ENCODE results near the gene ST6GALNAC2.

DNA sequence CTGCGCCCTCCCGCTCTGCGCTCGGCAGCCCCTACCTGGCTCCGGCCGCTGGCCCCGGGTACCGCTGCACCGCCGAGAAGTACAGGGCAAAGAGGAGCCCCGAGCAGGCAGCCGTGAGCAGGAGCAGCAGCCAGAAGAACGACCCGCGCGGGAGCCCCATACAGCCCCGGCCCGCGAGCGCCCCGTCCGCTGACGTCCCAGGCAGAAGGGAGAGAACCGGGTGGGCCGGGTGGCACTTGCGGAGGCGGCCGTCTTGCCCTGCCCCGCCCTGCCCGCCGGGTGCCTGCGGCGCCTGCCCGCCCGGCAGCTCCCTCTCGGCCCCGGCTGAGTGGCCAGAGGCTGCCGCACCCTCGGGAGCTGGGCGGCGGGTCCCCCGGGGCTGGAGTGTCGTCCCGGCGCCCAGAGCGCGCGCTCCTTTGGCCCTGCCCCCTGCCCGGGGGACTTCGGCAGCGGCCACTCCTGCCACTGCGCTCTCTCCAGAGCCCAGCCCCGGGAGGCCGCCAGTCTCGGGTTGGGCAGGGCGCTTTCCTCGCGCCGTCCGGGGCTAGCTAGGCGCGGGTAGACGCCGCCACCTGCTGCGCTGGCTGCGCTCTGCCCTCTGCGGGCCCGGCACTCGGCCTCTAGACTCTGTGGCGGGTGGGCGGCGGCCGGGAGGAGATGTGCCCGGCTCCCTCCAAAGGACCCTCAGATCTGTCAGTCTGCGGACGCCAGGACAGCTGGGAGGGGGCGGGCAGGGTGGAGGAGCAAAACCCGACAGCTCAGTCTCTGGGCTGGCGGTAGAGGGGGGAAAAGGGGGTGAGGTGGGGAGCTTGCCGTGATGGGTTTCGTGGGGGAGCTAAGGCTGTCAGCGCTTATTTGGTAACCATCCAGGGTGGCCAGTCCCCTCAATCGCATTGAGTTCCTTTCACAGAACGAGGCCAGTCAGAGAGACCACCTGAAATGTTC, at the start of gene ST6GALNAC2:
- TF ChIP-seq, protein P1, sequence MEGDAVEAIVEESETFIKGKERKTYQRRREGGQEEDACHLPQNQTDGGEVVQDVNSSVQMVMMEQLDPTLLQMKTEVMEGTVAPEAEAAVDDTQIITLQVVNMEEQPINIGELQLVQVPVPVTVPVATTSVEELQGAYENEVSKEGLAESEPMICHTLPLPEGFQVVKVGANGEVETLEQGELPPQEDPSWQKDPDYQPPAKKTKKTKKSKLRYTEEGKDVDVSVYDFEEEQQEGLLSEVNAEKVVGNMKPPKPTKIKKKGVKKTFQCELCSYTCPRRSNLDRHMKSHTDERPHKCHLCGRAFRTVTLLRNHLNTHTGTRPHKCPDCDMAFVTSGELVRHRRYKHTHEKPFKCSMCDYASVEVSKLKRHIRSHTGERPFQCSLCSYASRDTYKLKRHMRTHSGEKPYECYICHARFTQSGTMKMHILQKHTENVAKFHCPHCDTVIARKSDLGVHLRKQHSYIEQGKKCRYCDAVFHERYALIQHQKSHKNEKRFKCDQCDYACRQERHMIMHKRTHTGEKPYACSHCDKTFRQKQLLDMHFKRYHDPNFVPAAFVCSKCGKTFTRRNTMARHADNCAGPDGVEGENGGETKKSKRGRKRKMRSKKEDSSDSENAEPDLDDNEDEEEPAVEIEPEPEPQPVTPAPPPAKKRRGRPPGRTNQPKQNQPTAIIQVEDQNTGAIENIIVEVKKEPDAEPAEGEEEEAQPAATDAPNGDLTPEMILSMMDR (IDR thresholded peaks at IDR 0.05): peak in 4 of 7 experiments; percentile 20 to 58 (median 54)
- no peak for TF ChIP-seq EP300 (IDR thresholded peaks at IDR 0.05)
- TF ChIP-seq POLR2AphosphoS5 (IDR thresholded peaks at IDR 0.05): peak; percentile 4 to 60 (median 29)
- no peak for TF ChIP-seq POLR2A (IDR thresholded peaks at IDR 0.05)

All from stomach (tissue), 4 donors.